ENCODE measurements around the gene EIF3L. TPM values are rescaled to one million over a fixed set of nuclear protein-coding genes. Genes with fewer than 3 reads are reported as not detected.
"Not testable (repeated sequence)": the region's sequence is repeated elsewhere in the genome, so short reads cannot be mapped to it uniquely, and the experiment has no call there.

EIF3L gene
- polyA plus RNA-seq (ENCODE audit: insufficient read length in 10 of 10) = 1,000 to 10,000 TPM; 1,067 to 1,479 (median 1,268) TPM
- long read RNA-seq, donor 1, transcript EIF3L-209 (2 exons, 348 nt) = minor isoform, 14 of 312 reads
- long read RNA-seq, donor 1, transcript EIF3L-203 (13 exons, 3,220 nt) = major isoform, 174 of 312 reads
- long read RNA-seq, donor 1, partial matches to known transcripts = 117 of 312 reads
- long read RNA-seq, donor 1, other reads (novel, unspliced or antisense) = 5 of 312 reads
- long read RNA-seq, donor 2, transcript EIF3L-203 (13 exons, 3,220 nt) = major isoform, 188 of 305 reads
- long read RNA-seq, donor 2, transcript EIF3L-209 (2 exons, 348 nt) = minor isoform, 18 of 305 reads
- long read RNA-seq, donor 2, transcript EIF3L-213 (6 exons, 1,294 nt) = minor isoform, 6 of 305 reads
- long read RNA-seq, donor 2, partial matches to known transcripts = 88 of 305 reads
- long read RNA-seq, donor 2, other reads (novel, unspliced or antisense) = 5 of 305 reads
- long read RNA-seq, donor 3 = 0 reads
- long read RNA-seq, donor 4, transcript EIF3L-209 (2 exons, 348 nt) = minor isoform, 10 of 269 reads
- long read RNA-seq, donor 4, transcript EIF3L-203 (13 exons, 3,220 nt) = major isoform, 154 of 269 reads
- long read RNA-seq, donor 4, partial matches to known transcripts = 103 of 269 reads
- long read RNA-seq, donor 4, other reads (novel, unspliced or antisense) = 0 of 269 reads
- long read RNA-seq, donor 5, transcript EIF3L-209 (2 exons, 348 nt) = minor isoform, 10 of 405 reads
- long read RNA-seq, donor 5, transcript EIF3L-203 (13 exons, 3,220 nt) = major isoform, 205 of 405 reads
- long read RNA-seq, donor 5, partial matches to known transcripts = 165 of 405 reads
- long read RNA-seq, donor 5, other reads (novel, unspliced or antisense) = 21 of 405 reads
- long read RNA-seq, donor 6, transcript EIF3L-209 (2 exons, 348 nt) = minor isoform, 13 of 395 reads
- long read RNA-seq, donor 6, transcript EIF3L-203 (13 exons, 3,220 nt) = major isoform, 214 of 395 reads
- long read RNA-seq, donor 6, partial matches to known transcripts = 144 of 395 reads
- long read RNA-seq, donor 6, other reads (novel, unspliced or antisense) = 21 of 395 reads
- long read RNA-seq, donor 7, transcript EIF3L-203 (13 exons, 3,220 nt) = major isoform, 161 of 268 reads
- long read RNA-seq, donor 7, transcript EIF3L-209 (2 exons, 348 nt) = minor isoform, 9 of 268 reads
- long read RNA-seq, donor 7, partial matches to known transcripts = 88 of 268 reads
- long read RNA-seq, donor 7, other reads (novel, unspliced or antisense) = 9 of 268 reads
- long read RNA-seq, donor 8, transcript EIF3L-209 (2 exons, 348 nt) = minor isoform, 20 of 209 reads
- long read RNA-seq, donor 8, transcript EIF3L-203 (13 exons, 3,220 nt) = major isoform, 121 of 209 reads
- long read RNA-seq, donor 8, partial matches to known transcripts = 67 of 209 reads
- long read RNA-seq, donor 8, other reads (novel, unspliced or antisense) = 0 of 209 reads
- long read RNA-seq, donor 9, transcript EIF3L-203 (13 exons, 3,220 nt) = major isoform, 18 of 32 reads
- long read RNA-seq, donor 9, partial matches to known transcripts = 11 of 32 reads
- long read RNA-seq, donor 9, other reads (novel, unspliced or antisense) = 0 of 32 reads

GRCh38 chr22:37849089-37849751, at the start of gene EIF3L:
Gene EIF3L (plus strand): TSS chr22:37849419. CDS start chr22:37849450, 31 bp downstream.
- peak; percentile 89 to 97 (median 93) for DNase-seq

- not testable (repeated sequence) for DNase-seq
These were observed 49.2 kb upstream of the EIF3L start for GRCh38 chr22:37799979-37800378.

- no peak for DNase-seq
These were observed 47.3 kb upstream of the EIF3L start for GRCh38 chr22:37801946-37802309.

- peak in 2 of 3 donors; percentile 77 to 91 for DNase-seq
These were observed 46.7 kb upstream of the EIF3L start for GRCh38 chr22:37802310-37803194.

- DNase-seq = no peak
These were observed 46.0 kb upstream of the EIF3L start for GRCh38 chr22:37803195-37803638.

- peak in 1 of 3 donors; percentile 63 for DNase-seq
These were observed 45.4 kb upstream of the EIF3L start for GRCh38 chr22:37803639-37804351.

GRCh38 chr22:37804352-37804880, 44.8 kb upstream of the EIF3L start:
- DNase-seq = no peak

GRCh38 chr22:37804881-37805809, 44.1 kb upstream of the EIF3L start:
- peak; percentile 86 to 96 (median 91) for DNase-seq

- no peak for DNase-seq
These were observed 43.4 kb upstream of the EIF3L start for GRCh38 chr22:37805810-37806277.

- DNase-seq = peak in 2 of 3 donors; percentile 33 to 65
These were observed 42.5 kb upstream of the EIF3L start for GRCh38 chr22:37806409-37807333.

- peak; percentile 96 to 98 (median 97) for DNase-seq
These were observed 41.6 kb upstream of the EIF3L start, which contains the start of gene GCAT for GRCh38 chr22:37807410-37808293. Gene GCAT (plus strand): TSS chr22:37807934. CDS start chr22:37807968, 34 bp downstream.

GRCh38 chr22:37808294-37808657, 40.9 kb upstream of the EIF3L start:
- no peak for DNase-seq

- DNase-seq = no peak
These were observed 39.4 kb upstream of the EIF3L start for GRCh38 chr22:37809672-37810333.

GRCh38 chr22:37811867-37812266, 37.4 kb upstream of the EIF3L start:
- no peak for DNase-seq

Data from muscle of back (tissue), 13 donors.